ENCODE results near the gene JAM2.

JAM2 gene

DNA sequence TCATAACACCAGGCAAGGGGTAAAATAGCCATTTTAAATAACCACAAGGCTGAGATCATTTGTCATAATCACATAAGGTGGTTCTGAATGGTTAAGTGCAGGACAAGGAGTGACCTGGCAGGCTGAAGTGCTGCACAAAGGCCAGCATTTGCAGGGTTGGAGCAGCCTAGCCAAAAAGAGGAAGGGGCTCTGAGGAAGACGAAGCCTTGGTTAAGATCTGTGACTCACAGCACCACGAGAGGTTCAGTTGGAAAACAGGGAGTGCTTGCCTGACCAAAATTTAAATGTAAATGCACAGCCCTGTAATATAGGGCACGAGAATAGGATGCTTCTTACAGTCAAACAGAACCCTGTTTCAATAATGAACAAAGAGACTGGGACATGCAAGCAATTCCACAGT, 83.6 kb downstream of the JAM2 start:
- DNase-seq: no peak

DNA sequence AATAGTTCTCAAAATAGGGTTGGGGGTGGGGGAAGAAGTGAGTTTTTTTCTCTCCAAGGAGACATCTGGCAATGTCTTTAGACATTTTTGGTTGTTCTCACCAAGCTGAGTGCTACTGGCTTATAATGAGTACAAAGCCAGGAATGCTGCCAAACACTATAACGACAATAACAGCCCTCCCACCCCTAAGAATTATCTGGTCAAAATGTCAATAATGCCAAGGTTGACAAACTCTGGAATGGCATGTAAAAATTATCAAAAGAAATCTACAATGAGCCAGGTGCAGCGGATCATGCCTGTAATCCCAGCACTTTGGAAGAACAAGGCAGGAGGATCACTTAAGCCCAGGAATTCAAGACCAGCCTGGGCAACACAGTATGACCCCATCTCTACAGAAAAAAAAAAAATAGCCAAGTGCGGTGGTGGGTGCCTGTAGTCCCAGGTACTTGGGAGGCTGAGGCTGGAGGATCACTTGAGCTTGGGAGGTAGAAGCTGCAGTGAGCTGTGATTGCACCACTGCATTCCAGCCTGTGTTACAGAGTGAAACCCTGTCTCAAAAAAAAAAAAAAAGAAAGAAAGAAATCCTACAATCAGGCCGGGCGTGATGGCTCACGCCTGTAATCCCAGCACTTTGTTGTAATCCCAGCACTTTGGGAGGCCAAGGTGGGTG, 93.2 kb downstream of the JAM2 start:
- DNase-seq: no peak

DNA sequence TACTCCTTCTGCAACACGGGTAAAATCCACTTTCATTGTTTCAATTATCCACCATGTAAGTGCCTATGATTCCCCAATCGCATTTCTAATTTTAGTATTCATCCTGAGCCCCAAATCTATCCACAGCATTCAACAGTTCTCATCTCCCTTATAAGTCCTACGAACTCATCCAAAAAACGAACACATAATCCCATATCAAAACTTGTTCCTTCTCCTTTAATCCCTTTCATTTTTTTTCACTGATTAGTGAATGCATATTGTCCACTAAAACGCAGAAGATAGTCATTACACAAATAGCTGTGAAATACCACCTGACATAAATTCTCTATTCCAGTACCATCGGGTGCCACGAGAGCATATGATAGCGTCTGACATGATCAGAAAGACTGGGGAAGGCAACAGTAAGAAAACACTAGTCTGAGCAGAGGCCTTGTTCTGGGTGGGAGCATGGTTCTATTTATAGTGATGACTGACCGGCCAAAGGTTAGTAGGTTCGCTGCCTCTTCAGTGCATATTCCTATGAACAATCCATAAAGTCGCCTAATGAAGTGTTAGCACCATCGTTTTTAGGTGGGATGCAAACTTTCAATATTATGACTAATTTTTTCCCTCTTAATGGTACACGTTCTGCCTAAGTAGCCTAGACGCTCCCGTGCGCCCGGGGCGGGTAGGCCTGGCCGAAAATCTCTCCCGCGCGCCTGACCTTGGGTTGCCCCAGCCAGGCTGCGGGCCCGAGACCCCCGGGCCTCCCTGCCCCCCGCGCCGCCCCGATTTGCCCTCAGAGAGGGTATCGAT, 95.0 kb downstream of the JAM2 start:
- peak; percentile 27 for DNase-seq

DNA sequence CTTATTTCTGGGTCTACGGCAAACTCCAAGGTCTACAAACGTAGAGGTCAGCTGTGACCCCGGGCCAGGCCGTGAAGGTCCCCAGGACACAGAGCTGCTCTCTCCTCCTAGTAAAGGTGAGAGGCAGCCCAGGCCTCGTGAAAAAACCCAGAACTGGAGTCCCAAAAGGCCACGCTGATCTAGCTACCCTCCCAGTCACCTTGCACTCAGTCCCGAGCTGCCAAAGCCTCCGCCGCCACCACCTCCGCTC, 95.5 kb downstream of the JAM2 start:
- DNase-seq: no peak

DNA sequence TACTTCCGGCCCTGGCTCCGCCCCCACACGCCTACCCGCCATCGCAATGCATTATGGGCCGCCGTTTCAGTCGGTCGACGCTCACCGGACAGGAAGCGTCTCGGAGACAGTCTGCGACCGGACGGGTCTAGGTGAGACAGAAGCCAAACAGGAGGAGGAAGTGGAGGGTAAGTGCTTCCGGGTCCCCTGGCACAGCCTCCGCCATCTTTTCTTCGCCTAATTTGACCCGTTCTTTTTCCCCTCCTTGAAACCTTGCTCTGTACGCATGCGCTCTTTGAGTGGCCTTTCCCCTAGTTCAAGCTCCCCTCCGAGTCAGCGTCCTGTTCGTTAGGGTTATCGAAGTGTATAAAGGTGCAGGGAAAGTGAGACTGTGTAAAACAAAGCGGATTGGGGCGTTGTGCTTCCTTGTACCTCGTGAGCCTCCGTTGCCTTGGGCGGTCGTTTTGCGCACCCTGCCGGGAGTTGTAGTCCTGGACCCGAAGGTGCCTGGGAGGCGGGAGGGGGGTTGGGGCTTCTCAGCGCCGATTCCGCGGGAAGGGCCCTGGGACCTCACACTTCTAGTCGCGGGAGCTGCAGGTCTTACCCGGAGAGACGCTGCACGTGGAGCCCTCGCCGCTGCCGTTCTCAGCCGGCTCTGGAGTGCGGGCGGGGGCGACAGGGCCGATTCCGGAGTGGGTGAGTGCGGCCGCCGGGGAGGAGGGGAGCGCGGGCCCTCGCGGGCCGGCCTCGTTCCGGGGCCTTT, 96.0 kb downstream of the JAM2 start, which contains the start of the genes ATP5PF and GABPA:
Gene ATP5PF, minus strand, starts transcription at position 1 of the 742 bp plus-strand sequence. CDS start 5,110 bp downstream, outside the sequence.
Gene GABPA, plus strand, starts transcription at position 69 of the 742 bp plus-strand sequence. CDS start 6,627 bp downstream, outside the sequence.
- DNase-seq: peak; percentile 99

DNA sequence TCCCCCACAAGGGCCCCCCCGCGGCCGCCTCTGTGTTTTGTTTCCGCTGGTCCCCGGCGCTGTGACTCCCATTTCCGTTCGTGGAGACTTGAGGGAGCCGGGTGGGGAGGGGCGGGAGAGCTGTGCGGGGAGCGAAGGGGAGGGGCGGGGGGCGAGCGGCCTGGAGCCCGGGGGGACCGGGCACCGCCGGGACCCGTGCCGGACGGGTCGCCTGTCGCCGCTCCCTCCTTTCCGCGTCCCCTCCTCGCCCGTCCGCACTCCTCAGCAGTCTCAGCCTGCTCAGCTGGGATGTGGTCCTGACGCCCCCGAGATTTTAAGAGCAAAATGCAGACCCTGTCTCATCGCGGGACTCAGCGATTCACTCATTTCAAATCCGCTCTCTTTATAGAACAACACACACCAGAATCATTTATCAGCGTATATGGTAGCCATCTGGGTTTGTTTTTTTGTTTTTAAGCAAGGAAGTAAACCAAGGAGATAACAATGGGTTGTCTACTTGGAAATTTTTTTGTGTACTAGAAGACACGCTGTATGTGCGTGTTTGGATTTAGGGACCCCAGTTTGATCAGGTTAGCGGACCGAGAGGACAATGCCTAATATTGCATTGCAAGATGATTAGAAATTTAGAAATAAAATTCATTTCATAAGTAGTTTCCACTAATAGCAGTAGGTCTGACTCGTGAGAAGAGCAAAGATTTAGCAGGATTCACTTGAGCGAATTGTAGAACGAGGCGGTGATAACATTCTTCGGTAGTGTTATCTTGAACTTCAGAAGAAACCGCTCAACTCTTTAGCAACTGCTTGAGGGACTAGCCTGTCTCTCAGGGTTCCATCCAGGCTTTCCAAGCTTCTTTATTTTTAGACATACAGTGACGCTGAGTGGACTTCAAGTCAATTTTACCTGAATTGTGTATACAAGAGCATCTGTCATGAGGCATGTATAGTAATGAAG, 96.9 kb downstream of the JAM2 start:
- peak; percentile 81 for DNase-seq

DNA sequence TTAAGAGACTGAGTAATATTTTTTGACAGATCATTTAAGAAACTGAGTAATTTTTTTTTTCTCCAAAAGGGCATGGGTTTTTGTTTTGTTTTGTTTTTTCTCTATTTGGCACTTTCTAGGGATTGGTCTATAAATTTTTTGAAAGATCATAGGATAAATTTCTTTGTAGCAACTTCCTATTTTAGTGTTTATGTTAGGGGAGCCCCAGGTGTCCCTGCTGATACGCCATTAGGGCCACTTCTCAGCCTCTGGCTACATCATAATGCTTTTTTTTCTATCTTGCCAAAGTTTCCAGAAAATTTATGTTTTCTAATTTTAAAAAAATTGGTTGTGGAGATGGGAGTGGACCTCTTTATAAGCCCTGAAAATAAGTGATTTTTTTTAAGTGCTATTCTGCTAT, 98.4 kb downstream of the JAM2 start:
- DNase-seq: no peak

DNA sequence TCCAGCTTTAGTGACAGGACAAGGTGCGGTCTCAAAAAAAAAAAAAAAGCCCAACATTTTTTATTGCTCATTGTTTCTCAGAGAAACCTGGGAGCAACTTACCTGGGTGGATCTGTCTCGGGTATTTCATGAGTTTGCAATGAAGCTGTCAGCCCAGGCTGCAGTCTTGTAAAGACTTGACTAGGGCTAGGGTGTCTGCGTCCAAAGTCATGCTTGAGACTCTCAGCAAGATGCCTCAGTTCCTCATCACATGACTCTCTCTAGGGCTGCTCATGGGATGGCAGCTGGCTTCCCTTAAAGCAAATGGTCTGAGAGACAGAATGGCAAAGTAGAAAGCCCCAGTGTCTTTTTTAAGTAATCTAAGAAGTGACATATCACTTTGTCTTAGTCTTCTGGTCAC, 103.8 kb downstream of the JAM2 start:
- no peak for DNase-seq

DNA sequence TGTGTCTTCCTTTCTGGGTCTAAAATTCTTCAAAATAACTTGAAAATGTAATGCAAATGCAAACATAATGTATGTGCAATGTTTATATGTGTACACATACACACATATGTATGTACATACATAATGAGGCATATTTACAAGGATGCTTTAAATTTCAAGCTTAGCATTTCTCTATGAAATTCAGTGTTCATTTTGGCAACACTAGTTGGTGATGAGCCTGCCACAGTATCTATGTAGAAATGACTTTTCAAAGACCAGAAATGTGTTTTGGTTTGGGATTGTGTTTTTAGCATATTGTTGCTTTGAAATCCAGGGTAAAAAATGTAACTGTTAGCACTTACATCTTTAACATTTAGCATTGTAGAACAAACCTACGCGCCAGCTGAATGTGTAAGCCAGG, 105.8 kb downstream of the JAM2 start:
- no peak for DNase-seq

DNA sequence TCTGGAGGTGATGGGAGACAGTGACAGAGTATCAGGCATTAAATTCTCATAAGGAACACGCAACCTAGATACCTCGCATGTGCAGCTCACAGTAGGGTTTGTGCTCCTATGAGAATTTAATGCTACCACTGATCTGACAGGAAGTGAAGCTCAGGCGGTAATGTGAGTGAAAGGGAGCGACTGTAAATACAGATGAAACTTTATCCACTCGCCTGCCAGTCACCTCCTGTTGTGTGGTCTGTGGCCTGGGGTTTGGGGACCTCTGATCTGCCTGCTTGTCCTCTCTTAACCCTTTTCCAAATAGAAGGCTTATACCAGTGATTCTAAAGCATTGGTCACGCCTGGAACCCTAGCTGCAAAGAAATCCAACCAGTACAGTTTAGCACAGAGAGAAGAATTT, 111.0 kb downstream of the JAM2 start:
- no peak for DNase-seq

DNA sequence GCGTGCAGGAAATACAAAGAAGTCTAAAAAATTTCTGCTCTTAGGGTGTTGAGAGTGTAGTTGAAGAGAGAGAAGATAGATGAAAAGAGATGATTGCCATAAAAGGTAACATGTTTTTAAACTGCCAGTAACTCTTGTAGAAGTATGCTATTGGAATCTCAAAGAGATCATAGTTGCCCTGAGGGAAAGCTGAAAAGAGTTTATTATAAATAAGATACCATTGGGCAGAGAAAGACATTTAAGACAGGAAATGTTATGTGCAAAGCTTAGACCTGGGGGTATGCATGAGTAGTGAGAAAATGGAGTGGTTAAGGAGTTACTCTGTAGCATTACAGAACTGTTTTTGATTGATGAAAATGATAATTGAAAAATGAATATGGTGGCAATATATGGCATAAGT, 113.4 kb downstream of the JAM2 start:
- no peak for DNase-seq

DNA sequence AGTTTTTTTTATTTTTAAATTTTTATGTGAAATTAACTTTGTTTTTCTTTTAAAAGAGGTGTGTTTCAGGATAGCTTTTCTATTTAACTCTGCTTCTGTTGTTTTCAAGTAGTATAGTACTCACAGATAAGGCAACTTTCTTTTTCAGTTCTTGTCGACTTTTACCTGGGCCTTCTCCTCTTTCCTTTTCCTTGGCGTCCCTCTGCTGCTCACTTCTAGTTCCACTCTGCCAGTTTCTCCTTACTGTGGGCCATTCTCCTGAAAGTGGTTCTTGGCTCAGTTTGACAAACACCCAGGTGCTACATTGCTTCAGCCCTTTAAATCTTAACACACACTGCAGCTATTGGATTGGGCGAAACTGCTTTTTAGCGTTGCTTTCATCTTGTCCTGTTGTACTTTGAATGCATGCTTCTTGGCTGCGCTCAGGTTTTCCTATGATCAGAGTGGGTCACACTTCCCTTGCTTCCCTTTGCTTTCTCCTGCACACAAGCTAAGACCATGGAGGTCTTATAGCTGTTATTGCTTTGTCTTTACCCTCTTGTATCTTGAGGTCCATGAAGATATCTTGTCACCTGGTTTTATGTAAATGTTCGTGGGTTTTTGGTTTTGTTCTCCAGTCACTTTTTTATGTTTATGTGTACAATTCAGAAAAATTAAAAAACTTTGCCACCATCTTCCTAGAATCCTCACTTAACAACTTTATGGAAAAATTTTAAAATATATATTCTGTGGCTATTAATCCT, 117.3 kb downstream of the JAM2 start:
- DNase-seq: no peak

DNA sequence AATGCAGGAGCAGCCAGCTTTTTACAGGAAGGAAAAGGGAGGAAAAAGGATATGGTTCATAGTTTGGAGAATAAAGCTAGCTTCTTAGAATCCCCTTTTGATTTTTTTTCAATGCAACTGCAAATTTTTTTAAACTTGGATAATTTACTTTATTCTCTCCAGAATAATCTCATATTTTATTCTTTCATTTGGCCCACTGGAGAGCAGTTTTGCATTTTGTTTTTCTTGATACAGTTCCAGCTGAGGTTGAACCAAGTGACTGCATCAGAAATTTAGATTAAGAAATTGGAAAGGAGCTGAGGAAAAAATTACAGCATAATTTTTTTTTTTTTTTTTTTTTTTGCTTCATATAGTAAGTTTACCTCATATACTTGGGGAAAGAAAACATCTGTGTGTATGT, 118.5 kb downstream of the JAM2 start:
- no peak for DNase-seq

DNA sequence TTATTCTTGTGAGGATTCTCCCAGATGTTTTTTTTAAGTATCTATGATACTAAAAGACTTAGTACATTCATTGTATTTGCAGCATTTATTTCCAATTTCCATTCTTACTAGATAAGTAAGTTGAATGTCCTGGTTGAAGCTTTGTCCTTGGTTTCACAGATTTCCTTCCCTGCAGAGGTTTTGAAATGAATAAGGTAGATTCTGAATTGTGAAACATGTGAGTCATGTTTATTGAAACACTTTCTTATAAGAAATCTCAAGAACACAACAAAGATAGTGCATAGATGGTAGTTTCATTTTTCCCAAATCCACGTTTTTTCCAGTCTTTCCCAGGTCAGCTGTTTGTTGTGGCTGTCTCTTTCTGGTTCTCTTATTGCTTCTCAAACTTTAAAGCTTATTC, 120.5 kb downstream of the JAM2 start:
- DNase-seq: no peak

DNA sequence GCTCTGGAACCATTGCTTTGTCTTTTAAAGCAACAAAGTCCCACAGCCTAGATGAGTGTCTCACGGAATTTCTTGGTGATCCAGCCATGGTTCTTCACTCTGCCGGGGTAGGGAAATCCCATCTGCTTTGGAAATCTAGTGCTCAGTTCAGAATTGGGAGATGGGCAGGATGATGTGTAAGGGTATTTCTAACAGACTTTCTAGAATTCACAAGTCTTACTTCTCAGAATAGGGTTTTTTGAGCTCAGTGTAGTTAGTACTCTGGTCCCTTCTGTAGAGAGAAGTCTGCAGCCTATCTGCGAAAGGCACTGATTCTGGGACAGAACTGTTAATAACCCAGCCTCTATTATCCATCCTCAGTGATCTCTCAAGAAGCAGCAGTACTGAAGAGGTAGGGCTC, 121.0 kb downstream of the JAM2 start:
- DNase-seq: no peak

DNA sequence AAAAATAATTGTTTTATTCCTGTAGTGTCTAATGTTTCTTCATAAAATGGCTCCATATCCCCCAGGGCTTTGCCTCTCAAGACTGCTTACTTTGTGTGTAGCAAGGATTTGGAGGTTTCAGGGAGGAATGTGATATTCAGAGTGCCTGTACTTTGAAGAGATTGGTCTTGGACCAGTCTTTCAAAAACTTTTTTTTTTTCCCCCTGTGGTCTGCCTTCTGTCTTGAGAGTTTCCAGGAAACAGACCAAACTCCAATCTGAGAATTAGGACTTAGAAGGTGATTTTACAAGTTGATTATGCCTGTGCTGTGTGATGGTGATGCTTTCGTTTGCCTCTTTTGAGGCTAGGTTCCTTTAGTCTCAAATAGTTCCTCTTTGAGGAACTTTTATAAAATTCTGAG, 121.6 kb downstream of the JAM2 start:
- no peak for DNase-seq

DNA sequence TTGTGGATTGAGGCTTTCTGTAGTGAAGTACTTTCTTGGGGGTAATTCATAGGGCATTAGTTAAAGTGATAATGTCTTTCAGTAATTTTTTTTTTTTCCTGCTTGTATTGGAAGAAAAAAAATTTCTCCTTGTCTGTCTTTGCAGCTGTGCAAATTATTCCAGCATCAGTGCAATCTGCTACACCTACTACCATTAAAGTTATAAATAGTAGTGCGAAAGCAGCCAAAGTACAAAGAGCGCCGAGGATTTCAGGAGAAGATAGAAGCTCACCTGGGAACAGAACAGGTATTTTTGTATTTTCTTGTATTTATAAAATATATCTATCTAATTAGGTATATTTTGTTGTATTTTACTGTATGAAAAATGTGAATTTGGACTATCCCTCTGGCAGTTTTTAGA, 125.0 kb downstream of the JAM2 start:
- no peak for DNase-seq

All from NCI-H1694 treated with DMSO at 0.1 percent for 48 hours (cell line).